ENCODE measurements around the gene UBE2H.

GRCh38 chr7:129939881-129940280 lies 12.9 kb downstream of the UBE2H start:
- TF ChIP-seq CTCF (tag by site-specific recombination; IDR thresholded peaks at IDR 0.05), result no peak
- TF ChIP-seq ZFHX2 (tag by site-specific recombination; conservative IDR thresholded peaks at IDR 0.05), result no peak
- TF ChIP-seq ZNF629 (tag by site-specific recombination; IDR thresholded peaks at IDR 0.05), result no peak
- no peak for TF ChIP-seq ZSCAN18 (tag by site-specific recombination; IDR thresholded peaks at IDR 0.05)

Data from HEK293 (cell line).